Activated CD4-positive, alpha-beta T cell treated with anti-CD3 and anti-CD28 coated beads for 1 hour (primary cell): ENCODE results near the gene METTL27.
"Not testable (repeated sequence)": the region's sequence is repeated elsewhere in the genome, so short reads cannot be mapped to it uniquely, and the experiment has no call there.

ENCODE experiments used
- DNase-seq: peaks from one replicate; pipeline ENCODE4 v3.0.0-alpha.2; 2020

Gene METTL27

GRCh38 chr7:73866446-73866767 lies 24.1 kb upstream of the METTL27 start:
- no peak for DNase-seq

DNA sequence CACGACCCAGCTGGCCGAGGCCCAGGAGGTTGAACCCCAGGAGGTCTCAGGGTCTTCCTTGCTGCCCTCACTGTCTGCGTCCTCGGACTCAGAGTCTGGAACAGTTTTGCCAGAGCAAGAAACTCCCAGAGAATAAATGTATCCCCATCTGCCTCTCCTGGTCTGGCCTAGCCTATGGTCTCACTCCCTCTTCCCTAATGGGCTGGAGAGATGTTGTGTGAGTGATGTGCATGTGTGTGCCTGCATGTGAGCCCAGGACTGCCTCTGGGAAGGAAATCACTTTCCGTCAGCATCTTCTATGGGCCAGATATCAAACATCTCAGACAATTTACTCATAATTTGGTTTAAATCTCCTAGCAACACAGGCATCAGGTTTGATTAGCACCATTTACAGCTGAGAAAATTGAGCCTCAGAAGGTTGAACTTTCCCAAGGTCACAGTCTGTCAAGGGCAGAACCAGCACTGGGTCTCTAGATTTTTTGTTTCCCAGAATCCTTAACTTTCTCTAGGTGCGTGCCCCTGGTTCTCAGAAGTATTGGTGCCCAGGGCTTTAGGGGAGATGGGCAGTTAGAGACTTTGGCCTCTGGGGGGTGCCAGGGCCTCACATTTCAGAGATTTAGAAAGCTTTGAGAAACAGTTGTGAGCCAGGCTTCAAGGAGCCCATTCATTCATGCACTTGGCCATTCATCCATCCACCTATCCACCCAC lies 23.6 kb upstream of the METTL27 start:
- no peak for DNase-seq

DNA sequence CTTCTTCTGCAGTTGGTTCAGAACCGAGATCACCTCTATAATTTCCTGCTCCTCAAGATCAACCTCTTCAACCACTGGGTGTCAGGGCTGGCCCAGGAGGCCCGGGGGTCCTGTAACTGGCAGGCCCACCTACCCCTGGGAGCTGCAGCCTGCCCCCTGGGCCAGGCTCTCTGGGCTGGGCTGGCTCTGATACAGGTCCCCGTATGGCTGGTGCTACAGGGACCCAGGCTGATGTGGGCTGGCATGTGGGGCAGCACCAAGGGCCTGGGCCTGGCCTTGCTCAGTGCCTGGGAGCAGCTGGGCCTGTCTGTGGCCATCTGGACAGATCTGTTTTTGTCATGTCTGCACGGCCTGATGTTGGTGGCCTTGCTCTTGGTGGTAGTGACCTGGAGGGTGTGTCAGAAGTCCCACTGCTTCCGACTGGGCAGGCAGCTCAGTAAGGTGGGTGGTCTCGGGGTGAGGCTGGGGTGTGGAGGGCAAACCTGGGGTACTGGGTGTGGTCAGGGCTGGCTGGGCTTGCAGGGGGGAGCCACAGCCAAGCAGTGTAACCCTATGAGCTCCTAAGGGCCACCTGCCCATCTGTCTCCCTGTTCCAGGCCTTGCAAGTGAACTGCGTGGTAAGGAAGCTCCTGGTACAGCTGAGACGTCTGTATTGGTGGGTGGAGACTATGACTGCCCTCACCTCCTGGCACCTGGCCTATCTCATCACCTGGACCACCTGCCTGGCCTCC lies 22.8 kb upstream of the METTL27 start:
- DNase-seq = no peak

- DNase-seq = no peak
These were observed 19.0 kb upstream of the METTL27 start for GRCh38 chr7:73861305-73861704.

DNA sequence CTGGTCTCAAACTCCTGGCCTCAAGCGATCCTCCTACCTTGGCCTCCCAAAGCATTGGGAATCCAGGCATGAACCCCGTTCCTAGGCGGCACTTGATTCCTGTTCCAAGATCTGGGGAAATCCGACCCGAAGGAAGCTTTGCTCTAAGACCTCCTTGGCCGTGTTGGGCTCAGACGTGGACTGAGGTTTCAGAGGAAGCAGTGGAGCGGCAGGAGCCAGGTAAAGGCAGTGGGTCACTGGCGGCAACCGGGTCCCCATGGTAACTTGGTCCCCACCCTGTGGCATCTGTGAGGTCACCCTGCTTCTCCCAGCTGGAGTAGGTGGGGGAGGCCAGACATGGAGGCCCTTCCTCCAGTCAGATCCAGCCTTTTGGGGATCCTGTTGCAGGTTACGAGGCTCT lies 18.5 kb upstream of the METTL27 start, which contains the start of gene TMEM270:
Gene TMEM270, plus strand, starts transcription at position 301 of the 400 bp plus-strand sequence. Its CDS starts 36 bp downstream, at position 337.
- no peak for DNase-seq

DNA sequence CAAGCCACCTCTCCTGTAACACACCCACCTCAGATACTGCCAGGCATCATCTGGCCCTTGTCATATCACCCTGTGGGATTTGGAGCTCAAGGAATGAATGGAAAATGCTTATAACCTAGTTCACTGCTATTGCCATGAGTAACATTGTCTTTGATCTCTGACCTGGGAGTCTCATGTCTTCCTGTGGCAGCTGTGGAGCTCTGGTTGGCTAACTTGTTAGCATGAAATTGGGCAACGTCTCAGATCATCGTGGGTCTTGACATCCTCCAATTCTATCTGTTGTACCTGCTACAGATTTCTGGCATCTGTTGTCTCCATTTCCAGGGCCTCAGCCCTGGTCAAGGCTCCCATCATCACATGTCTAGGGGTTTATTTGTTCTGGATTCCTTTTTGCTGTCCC lies 16.5 kb upstream of the METTL27 start:
- no peak for DNase-seq

DNA sequence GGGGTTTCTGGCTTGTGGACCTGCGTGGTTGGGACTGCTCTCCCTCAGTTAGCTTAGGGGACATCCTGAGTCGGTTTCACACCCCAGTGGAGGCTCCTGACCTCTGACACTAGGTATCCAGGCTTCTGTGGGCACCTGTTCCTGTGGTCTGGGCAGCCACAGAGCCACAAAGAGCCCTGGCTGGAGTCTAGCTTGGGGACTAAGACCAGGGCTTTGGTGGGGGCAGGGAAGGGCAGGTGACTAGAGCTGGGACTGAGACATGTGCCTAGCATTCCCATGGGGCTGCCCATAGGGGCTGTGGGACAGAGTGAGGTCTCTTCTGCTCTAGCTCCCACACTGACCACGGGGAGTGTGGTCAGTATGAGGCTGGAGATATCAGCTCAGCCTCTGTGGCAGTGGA lies 14.6 kb upstream of the METTL27 start:
- DNase-seq = no peak

DNA sequence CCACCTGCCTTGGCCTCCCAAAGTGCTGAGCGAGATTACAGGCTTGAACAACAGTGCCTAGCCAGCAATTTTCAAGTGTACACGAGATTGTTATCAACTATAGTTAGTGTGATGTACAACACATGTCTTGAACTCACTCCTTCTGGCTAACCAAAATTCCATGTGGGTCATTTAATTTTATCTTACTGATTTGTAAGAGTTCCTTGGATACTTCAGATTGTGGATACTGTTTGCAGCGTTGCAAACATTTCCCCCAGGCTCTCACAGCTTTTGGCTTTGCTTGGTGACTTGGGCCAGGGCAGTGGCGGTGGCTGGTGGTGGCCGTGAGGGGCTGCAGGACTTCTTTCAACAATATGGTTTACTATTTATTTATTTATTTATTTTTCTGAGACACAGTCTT lies 10.2 kb upstream of the METTL27 start:
- no peak for DNase-seq

DNA sequence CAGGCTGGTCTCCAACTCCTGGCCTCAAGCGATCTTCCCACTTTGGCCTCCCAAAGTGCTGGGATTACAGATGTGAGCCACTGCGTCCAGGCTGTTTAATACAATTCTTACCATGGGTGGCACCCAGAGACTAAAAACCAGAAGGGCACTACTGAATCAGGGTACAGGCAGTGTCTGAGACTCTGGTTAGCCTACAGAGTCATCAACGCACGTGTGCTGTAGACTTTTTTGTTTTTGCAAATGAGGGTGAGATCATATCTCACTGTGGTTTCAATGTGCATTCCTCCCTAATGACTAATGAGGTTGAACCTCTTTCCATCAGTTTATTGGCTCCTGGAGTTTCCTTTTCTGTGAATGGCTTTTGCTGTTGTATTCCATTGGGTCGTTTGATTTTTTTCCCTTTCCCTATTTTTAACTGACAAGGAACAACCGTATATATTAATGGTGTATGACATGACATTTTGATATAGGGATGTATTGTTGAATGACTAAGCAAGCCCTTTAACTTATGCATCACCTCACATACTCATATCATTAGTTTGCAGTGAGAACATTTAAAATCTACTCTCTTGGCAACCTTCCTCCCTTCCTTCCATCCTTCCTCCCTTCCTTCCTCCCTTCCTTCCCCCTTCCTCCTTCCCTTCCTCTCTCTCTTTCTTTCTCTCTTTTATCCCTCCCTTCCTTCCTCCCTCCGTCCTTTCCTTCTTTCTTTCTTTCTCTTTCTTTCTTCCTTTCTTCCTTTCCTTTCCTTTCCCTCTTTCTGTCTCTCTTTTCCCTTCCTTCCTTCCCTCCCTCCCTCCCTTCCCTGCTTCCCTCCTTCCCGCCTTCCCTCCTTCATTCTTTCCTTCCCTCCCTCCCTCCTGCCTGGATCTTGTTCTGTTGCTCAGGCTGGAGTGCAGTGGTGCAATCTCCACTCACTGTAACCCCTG lies 9.4 kb upstream of the METTL27 start:
- no peak for DNase-seq

GRCh38 chr7:73850781-73851207 lies 8.5 kb upstream of the METTL27 start:
- DNase-seq = no peak

GRCh38 chr7:73847941-73848723 lies 5.8 kb upstream of the METTL27 start:
- DNase-seq = no peak

GRCh38 chr7:73845701-73846195 lies 3.4 kb upstream of the METTL27 start:
- not testable (repeated sequence) for DNase-seq

- no peak for DNase-seq
These were observed 2.6 kb upstream of the METTL27 start for GRCh38 chr7:73844848-73845460.

- no peak for DNase-seq
These were observed 1.8 kb upstream of the METTL27 start for GRCh38 chr7:73844131-73844547.

GRCh38 chr7:73841689-73842066 lies 638 bp downstream of the METTL27 start:
- DNase-seq = no peak

DNA sequence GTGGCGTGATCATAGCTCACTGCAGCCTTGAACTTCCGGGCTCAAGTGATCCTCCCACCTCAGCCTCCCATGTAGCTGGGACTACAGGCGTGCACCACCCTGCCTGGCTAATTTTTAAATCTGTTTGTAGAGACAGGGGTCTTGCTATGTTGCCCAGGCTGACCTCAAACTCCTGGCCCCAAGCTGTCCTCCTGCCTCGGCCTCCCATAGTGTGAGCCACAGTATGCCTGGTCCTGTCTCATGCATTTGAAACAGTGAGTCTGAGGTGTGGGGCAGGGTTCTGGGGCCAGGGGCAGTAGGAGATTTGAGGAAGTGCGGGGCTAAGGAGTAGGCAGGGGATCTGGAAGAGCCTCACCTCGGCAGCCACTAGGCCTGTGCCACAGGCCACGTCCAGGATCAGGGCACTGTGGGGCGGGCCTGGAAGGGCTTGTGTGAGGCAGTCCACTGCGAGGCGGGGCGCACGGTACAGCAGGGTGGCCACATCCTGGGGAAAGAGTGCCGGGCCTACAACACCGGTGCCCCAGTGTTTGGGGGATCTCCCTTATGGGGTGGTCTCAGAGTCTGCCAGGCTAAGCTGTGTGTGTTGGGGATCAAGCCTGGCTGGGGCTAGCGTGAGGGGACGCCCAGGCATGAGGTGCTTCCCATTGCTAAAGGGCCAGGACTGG lies 1.5 kb downstream of the METTL27 start:
- no peak for DNase-seq

DNA sequence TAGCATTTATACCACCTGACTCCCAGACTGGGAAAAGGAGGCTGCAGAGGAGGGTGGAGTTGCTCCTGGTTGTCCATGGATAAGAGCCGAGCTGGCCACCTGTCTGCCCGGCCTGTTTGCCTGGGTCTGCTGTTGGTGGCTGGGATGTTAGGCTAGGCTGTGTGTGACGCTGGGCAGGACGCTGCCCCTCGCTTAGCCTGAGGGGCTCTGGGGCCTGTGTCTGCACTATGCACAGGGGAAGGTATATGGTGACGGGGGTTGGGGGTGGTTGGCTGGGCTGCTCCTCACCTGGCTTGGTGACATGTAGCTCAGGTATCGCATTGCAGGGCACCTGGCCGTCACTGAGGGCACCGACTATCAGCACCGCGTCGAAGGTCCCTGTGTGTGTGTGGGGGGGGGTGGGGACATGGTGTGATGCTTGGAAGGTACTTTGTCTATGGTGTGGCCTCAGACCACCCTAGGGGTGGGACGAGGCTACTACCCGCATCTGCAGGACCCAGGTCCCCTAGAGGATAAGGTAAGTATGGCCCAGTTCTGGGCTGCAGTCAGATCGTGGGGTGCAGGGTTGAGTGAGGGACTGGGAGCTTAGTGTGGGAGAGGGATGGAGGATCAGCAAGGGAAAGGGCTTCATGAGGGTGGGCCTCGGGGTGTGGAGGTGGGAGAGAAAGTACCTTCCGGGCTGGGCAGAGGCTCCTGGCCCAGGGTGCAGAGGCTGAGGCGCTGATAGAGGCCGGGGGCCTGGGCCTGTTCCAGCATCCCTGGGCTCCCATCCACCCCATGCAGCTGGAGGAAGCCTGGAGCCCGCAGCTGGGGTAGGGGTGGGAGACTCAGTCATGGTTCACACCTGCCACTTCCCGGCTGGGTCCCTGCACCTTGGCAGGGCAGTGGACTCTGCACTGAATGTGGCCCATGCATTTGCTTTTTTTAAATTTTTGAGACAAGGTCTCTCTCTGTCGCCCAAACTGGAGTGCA lies 2.3 kb downstream of the METTL27 start:
- no peak for DNase-seq

- no peak for DNase-seq
These were observed 3.0 kb downstream of the METTL27 start for GRCh38 chr7:73839290-73839689.

- DNase-seq = no peak
These were observed 3.7 kb downstream of the METTL27 start for GRCh38 chr7:73838642-73839041.

DNA sequence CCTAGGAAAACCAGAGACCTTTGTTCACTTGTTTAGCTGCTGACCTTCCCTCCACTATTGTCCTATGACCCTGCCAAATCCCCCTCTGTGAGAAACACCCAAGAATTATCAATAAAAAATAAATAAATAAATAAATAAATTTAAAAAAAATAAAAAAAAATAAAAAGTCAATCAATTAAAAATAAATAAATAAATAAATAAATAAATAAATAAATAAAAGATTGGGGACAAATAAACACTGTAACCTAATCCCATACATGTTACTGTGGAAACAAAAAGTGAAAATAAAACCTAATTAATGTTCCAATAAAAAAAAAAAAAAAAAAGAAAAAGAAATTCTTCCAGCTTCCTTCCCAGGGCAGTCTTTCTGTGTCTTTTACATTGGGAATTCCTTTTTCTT lies 5.1 kb downstream of the METTL27 start:
- not testable (repeated sequence) for DNase-seq
